Neural cell (in vitro differentiated cells): ENCODE results near the gene SMAGP.

Source experiments
- EP300 ChIP-seq: fragments of 450-650 bp; conservative IDR thresholded peaks from 2 replicates; pipeline ENCODE4 v1.6.1; 2014; ENCODE audit warnings: antibody characterized with exemption, mild to moderate bottlenecking, moderate library complexity; ENCODE audit not compliant: poor library complexity, severe bottlenecking
- EZH2 ChIP-seq: fragments of 200-600, 300-800 bp; shearing (Covaris generic), sonication (generic); IDR thresholded peaks from 2 replicates; pipeline ENCODE4 v1.6.1; 2014; ENCODE audit warnings: antibody characterized with exemption, low read length, borderline replicate concordance, mild to moderate bottlenecking; ENCODE audit not compliant: insufficient read depth, poor library complexity, severe bottlenecking
- MXI1 ChIP-seq: fragments of 450-650 bp; conservative IDR thresholded peaks from 2 replicates; pipeline ENCODE4 v1.6.1; 2014; ENCODE audit warnings: antibody characterized with exemption, mild to moderate bottlenecking; ENCODE audit not compliant: poor library complexity, severe bottlenecking
- POLR2AphosphoS5 ChIP-seq: IDR thresholded peaks from 2 replicates; pipeline ENCODE4 v1.6.1; 2012
- RAD21 ChIP-seq: fragments of 450-650 bp; conservative IDR thresholded peaks from 2 replicates; pipeline ENCODE4 v1.6.1; 2014; ENCODE audit warnings: antibody characterized with exemption, mild to moderate bottlenecking, moderate library complexity
- SMC3 ChIP-seq: fragments of 450-650 bp; conservative IDR thresholded peaks from 2 replicates; pipeline ENCODE4 v1.6.1; 2014; ENCODE audit warnings: antibody characterized with exemption, mild to moderate bottlenecking, moderate library complexity; ENCODE audit not compliant: poor library complexity
- TAF1 ChIP-seq: IDR thresholded peaks from 2 replicates; pipeline ENCODE4 v1.6.1; 2012; ENCODE audit warnings: low read depth
- TF ChIP-seq, protein P1 (sequence below): fragments of 450-650 bp; IDR thresholded peaks from 2 replicates; pipeline ENCODE4 v1.5.1; 2014; ENCODE audit warnings: antibody characterized with exemption, mild to moderate bottlenecking, moderate library complexity; ENCODE audit not compliant: poor library complexity, severe bottlenecking
- TF ChIP-seq, protein P2 (sequence below): IDR thresholded peaks from 2 replicates; pipeline ENCODE4 v1.6.1; 2012; ENCODE audit warnings: borderline replicate concordance

DNA sequence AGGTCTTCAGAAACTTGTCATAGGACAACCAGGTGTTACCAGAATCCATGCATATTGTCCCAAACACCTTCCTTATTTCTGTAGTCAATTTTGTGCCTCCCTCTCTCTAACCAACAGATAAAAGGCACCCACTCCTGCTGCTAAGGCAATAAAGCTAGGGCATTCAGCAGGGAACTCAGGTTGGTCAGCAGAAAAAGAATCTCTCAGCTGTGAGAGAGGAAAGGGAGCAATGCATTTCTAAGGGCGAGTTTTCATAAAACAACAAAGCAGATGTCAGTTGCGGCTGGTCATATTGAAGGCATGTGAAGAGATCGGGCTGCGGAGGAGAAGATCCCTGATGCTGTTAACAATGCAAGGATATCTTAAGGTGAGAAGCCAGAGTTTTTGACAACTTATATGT lies 45.0 kb downstream of the SMAGP start:
- TF ChIP-seq, protein P1, sequence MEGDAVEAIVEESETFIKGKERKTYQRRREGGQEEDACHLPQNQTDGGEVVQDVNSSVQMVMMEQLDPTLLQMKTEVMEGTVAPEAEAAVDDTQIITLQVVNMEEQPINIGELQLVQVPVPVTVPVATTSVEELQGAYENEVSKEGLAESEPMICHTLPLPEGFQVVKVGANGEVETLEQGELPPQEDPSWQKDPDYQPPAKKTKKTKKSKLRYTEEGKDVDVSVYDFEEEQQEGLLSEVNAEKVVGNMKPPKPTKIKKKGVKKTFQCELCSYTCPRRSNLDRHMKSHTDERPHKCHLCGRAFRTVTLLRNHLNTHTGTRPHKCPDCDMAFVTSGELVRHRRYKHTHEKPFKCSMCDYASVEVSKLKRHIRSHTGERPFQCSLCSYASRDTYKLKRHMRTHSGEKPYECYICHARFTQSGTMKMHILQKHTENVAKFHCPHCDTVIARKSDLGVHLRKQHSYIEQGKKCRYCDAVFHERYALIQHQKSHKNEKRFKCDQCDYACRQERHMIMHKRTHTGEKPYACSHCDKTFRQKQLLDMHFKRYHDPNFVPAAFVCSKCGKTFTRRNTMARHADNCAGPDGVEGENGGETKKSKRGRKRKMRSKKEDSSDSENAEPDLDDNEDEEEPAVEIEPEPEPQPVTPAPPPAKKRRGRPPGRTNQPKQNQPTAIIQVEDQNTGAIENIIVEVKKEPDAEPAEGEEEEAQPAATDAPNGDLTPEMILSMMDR: no peak
- TF ChIP-seq EP300: no peak
- no peak for TF ChIP-seq POLR2AphosphoS5
- no peak for TF ChIP-seq MXI1
- no peak for TF ChIP-seq EZH2
- TF ChIP-seq TAF1: no peak
- no peak for TF ChIP-seq SMC3
- TF ChIP-seq RAD21: no peak
- TF ChIP-seq, protein P2, sequence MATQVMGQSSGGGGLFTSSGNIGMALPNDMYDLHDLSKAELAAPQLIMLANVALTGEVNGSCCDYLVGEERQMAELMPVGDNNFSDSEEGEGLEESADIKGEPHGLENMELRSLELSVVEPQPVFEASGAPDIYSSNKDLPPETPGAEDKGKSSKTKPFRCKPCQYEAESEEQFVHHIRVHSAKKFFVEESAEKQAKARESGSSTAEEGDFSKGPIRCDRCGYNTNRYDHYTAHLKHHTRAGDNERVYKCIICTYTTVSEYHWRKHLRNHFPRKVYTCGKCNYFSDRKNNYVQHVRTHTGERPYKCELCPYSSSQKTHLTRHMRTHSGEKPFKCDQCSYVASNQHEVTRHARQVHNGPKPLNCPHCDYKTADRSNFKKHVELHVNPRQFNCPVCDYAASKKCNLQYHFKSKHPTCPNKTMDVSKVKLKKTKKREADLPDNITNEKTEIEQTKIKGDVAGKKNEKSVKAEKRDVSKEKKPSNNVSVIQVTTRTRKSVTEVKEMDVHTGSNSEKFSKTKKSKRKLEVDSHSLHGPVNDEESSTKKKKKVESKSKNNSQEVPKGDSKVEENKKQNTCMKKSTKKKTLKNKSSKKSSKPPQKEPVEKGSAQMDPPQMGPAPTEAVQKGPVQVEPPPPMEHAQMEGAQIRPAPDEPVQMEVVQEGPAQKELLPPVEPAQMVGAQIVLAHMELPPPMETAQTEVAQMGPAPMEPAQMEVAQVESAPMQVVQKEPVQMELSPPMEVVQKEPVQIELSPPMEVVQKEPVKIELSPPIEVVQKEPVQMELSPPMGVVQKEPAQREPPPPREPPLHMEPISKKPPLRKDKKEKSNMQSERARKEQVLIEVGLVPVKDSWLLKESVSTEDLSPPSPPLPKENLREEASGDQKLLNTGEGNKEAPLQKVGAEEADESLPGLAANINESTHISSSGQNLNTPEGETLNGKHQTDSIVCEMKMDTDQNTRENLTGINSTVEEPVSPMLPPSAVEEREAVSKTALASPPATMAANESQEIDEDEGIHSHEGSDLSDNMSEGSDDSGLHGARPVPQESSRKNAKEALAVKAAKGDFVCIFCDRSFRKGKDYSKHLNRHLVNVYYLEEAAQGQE: no peak
